HTERT RPE-1 (cell line): ENCODE results near the gene CD22.

Experiments used
- in situ Hi-C: fragments of 300-500 bp; cut with MboI; formaldehyde crosslinking; loops from 4 replicates; pipeline ENCODE4 v1.14.3; 2020; ENCODE audit warnings: low sequenced_read_pairs

Gene CD22

DNA sequence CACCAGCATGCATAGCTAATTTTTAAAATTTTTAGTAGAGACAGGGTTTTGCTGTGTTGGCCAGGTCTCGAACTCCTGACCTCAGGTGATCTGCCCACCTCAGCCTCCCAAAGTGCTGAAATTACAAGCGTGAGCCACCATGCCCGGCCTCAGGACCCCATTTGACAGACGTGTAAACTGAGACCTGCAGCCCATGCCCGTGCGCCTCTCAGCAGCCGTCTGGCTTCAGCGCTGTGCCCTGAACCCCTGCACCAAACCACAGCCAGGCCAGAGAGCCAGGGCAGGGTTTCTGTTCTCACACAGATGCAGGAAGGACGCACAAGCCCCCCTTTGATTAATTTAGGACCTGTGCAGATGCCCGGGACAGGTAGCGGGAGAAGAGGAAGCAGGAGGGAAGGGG is 11.4 kb downstream of the CD22 start:
- in situ Hi-C loops: no loop called here

DNA sequence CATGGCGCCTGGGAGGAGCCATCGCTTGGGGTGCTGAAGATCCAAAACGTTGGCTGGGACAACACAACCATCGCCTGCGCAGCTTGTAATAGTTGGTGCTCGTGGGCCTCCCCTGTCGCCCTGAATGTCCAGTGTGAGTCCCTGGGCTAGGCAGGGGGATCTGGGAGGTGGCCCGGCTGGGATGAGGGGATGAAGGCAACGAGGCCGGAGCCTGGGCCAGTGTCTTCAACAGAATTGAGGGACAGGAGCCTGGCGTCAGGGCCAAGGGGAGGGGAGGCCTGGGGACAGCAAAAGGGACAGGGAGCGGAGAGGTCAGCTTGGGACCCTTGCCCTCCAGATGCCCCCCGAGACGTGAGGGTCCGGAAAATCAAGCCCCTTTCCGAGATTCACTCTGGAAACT is 12.0 kb downstream of the CD22 start:
- in situ Hi-C loops: no loop called here

DNA sequence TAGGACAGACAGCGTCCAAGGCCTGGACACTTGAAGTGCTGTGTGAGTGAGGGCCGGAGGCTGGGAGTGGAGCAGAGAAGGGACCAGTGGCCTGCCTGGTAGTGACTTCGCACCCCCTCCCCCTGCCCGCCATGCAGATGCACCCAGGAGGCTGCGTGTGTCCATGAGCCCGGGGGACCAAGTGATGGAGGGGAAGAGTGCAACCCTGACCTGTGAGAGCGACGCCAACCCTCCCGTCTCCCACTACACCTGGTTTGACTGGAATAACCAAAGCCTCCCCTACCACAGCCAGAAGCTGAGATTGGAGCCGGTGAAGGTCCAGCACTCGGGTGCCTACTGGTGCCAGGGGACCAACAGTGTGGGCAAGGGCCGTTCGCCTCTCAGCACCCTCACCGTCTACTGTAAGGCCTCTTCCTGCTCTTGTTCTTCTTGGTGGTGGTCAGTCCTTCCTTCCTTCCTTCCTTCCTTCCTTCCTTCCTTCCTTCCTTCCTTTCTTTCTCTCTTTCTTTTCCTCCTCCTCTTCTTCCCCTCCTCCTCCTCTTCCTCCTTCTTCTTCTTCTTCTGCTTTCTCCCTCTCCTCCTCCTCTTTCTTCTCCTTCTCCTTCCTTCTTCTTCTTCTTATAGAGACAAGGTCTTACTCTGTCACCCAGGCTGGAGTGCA is 12.7 kb downstream of the CD22 start:
- in situ Hi-C loops: no loop called here

DNA sequence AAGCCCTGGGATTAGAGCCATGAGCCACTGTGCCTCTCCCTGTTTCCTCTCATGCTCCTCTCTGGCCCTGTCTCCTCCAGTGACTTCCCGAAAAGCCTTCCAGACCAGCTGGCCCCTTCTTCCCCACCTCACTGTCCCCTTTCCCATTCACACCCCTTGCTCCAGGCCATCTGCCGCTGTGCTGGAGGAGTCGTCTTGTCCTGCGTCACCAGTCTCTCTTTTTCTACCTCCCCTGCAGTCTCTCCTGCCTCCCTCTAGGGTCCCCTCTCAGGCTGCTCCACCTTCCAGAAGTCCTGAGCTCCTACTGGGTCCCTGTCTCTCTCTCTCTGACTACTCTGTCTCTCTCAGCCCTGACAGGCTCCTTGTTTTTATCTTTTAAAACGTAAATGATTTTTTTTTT is 13.4 kb downstream of the CD22 start:
- in situ Hi-C loops: no loop called here

DNA sequence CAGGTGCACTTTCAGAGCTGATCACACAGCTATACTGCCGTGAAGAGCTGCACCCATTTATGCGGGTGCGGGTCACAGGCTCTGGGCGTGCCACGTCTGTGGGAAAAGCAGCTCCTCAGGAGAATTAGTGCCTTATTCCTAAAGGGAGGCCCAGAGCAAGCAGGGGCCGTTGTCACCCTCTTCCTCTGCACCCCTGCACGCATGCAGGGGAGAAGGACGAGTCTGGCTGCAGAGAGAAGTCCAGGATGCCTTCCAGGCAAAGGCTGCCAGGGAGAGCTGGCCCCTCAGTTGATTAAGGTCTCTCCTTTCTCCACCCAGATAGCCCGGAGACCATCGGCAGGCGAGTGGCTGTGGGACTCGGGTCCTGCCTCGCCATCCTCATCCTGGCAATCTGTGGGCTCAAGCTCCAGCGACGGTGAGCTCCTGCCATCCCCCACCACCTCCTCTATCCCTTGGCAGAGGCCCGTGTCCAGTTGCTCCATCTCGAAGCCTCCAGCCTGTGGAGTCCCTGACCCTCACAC is 15.6 kb downstream of the CD22 start:
- in situ Hi-C loops: no loop called here

DNA sequence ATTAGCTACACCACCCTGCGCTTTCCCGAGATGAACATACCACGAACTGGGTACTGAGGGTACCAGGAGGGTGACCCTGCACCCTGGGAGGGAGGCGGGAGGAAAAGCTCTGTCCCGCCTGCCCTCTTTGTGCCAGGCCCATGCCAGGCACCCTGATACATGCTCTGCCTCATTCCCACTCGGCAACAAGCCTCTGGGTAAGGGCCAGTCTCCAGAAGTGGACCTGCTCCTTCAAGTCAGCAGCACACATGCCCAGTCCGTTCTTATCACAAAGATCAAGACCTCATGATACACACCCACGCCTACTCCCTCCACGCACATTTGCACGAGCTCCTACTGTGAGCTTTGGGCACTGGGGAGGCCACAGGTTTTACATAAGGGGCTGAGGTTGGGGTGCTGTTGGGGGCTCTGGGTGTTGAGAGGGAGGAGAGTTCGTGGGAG is 16.7 kb downstream of the CD22 start:
- in situ Hi-C loops: no loop called here

DNA sequence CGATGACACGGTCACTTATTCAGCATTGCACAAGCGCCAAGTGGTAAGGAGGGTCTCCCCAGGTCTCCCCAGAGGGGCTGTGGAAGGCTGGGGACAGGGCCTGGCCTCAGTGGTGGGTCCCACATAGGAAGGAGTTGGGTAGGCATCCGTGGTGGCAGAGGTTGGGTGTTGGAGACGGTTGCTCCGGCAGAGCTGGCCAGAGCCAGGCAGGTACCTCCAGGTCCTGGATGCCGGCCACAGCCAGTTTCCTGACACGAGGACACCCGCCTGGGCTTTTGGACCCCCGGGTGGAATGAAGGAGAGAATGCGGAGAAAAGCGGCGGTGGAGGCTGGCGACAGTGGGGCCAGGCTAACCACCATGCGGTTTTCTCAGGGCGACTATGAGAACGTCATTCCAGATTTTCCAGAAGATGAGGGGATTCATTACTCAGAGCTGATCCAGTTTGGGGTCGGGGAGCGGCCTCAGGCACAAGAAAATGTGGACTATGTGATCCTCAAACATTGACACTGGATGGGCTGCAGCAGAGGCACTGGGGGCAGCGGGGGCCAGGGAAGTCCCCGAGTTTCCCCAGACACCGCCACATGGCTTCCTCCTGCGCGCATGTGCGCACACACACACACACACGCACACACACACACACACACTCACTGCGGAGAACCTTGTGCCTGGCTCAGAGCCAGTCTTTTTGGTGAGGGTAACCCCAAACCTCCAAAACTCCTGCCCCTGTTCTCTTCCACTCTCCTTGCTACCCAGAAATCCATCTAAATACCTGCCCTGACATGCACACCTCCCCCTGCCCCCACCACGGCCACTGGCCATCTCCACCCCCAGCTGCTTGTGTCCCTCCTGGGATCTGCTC is 17.4 kb downstream of the CD22 start:
- in situ Hi-C loops: no loop called here

DNA sequence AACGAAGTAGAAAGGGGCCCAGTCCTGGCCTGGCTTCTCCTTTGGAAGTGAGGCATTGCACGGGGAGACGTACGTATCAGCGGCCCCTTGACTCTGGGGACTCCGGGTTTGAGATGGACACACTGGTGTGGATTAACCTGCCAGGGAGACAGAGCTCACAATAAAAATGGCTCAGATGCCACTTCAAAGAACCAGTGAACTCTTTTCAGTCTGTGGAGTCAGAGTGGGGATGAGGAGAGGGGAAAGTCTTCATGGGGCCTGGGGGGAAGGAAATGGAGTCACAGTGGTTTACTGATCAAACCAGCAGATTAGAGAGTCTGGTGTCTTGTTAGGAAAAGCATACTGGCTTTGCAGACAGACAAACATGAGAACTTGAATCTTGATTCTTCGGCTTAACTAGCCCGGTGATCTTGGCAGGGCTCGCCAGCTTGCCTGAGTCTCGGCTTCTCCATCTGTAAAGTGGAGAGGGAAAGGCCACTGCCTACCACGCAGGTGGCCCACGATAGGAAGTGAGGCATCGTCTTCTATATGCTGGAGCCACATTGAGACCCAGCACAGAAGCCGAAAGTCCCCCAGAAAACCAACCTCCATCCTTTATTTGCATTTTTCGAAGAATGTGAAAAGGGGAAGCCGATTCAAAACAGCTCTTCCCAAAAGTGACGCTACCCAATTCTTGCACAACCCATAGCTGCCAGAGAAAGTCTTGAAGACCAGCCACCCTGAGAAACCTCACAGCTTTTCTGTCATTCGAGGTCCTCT is 18.4 kb downstream of the CD22 start, which contains the start of gene FFAR1:
TSS of gene FFAR1 (plus strand) at position 732 of the 759 bp plus-strand sequence. CDS start 3,650 bp downstream, outside the sequence.
- in situ Hi-C loops: no loop called here

DNA sequence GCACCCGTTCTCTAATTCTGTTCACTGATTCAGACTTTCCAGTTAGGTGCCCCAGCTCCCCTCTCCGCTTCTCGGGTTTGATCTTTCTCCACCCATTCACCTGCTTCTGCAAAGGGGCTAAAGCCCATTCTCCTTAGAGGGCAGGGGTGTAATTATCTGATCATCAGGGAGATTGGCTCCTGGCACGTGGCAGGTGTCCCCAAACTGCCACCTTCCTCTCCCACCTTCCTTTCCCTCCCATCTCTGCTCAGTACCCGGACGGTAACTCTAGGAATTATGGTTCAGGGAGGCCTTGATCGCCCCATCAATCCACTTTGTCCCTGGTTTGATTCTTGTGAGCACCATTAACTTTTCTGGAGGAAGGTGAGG is 18.9 kb downstream of the CD22 start:
- in situ Hi-C loops: no loop called here

DNA sequence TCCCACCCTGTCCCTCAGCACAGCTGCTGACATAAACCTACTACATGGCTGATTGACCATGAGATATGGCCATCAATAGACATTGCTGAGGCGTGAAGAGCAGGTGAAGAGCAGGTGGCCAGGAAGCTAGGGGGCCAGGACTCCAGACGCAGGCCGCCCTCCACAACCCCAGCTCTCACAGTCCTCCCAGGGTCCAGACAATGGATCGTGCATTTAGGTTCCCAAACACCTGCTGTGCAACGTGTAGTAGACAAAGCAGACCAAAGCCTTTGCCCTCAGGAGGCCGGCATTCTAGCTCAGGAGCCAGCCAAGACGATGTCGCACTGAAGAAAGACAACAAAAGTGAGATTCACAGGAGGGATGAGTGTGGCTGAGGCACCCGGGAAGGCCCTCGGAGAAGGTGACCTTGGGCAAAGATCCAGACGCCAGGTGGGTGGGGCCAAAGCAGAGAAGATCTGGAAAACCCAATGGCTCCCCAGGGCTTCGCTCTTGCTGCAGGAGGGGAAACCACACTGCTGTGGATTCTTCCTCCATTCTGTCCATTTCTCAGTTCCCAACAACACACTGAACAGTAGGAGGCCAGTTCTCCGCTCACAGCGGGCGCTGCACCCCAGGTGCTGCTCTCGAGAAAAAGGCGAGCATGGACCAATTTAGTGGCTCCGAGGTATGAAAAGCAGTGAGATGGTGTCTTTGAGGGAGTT is 20.1 kb downstream of the CD22 start:
- in situ Hi-C loops: no loop called here

DNA sequence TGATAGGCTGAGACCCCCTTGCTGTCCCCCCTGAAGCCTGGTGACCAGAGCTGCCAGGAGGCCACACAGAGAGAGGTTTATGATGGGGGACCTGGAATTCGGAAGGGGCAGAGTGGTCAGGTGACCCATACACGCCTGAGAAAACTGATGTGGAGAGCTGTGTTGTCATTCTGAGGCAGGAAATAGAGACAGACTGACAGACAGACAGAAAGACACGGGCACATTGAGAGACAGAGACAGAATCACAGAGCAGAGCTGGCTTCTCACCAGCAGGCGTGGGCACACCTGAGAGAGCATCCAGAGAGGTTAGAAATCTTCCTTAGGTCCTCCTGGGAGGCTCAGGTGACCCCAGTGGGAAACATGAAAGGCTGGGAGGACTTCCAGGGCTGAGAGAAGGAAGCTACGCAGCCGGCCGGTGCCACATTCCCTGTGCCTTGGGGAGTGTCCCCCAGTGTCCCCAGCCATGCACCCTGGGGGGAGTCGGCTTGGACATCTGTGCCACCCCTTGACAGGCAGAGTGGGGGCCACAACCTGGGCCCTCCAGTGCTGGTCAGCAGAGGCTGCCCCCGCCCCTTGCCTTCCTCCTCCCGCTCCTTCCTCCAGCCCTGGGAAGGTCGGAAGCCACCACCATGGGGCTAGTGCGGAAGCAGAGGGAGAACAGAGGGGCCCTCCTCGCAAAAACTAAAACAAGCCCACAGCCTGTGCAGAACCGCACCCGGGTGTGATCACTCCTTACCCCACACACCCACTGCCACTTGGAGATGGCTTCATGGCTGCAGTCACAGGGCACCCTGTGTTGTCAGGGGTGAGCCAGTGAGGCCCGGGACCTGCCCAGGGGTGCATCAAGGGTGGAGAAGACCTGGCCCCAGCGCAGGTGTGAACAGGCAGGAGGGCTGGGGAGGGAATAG is 20.9 kb downstream of the CD22 start:
- in situ Hi-C loops: no loop called here

DNA sequence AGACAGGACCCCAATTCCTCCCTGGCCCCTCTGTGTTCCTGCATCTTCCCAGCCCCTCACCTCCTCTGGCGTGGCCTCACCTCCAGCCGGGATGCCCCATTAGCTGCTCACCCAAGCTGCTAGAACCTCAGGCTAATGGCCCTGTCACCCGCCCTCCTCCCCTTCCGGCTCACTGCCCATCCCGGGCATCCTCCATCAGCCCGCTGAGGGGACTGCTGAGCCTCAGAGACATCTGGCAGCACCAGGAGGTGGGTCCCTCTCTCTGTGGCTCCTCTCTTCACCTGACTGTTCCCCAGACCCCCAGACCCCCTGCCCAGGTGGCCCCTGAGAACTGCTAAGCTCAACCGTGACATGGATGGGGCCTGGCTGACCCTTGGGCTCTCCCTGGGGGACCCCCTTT is 21.6 kb downstream of the CD22 start:
- in situ Hi-C loops: no loop called here

DNA sequence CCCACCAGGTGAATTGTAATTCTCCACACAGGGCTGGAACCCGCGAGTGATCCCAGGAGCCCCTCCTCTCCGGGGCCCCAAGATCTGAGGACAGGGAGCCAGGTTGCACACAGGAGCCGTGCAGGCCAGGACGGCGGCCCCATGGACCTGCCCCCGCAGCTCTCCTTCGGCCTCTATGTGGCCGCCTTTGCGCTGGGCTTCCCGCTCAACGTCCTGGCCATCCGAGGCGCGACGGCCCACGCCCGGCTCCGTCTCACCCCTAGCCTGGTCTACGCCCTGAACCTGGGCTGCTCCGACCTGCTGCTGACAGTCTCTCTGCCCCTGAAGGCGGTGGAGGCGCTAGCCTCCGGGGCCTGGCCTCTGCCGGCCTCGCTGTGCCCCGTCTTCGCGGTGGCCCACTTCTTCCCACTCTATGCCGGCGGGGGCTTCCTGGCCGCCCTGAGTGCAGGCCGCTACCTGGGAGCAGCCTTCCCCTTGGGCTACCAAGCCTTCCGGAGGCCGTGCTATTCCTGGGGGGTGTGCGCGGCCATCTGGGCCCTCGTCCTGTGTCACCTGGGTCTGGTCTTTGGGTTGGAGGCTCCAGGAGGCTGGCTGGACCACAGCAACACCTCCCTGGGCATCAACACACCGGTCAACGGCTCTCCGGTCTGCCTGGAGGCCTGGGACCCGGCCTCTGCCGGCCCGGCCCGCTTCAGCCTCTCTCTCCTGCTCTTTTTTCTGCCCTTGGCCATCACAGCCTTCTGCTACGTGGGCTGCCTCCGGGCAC is 22.6 kb downstream of the CD22 start:
- in situ Hi-C loops: no loop called here

DNA sequence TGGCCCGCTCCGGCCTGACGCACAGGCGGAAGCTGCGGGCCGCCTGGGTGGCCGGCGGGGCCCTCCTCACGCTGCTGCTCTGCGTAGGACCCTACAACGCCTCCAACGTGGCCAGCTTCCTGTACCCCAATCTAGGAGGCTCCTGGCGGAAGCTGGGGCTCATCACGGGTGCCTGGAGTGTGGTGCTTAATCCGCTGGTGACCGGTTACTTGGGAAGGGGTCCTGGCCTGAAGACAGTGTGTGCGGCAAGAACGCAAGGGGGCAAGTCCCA is 23.1 kb downstream of the CD22 start:
- in situ Hi-C loops: no loop called here

DNA sequence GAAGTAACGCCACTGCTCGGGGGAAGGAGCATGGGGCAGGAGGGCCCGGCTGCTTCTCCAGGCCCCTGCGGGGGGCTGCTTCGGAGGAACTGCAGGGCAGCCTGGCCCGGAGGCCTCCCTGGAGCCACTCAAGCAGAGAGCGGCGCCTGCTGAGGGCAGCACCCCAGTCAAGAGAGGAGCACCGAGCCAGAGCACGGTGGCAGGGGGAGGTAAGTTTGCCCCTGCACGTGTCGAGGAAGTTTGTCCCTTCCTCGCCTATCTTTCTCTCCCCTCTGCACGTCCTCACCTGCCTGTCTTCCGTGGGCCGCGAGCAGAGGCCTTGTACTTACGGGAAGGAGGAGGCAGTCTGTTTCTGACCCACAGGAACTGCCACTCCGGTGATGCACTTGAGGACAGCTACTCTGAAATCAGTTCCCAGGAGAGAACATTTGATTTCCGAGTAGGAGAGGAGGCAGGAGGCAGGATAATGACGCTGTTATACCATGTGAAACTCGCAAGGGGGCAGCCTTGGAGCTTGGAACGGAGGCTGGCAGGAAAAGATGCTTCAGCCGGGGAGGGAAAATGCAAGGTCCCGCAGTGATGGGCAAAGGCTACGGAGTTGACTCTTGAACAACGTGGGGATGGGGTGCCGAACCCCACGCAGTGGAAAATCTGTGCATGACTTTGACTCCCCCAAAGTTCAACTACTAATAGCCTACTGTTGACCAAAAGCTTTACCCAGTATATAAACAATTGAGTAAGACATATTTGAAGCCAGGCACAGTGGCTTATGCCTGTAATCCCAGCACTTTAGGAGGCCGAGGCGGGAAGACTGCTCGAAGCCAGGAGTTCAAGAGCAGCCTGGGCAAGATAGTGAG is 23.7 kb downstream of the CD22 start:
- in situ Hi-C loops: no loop called here

DNA sequence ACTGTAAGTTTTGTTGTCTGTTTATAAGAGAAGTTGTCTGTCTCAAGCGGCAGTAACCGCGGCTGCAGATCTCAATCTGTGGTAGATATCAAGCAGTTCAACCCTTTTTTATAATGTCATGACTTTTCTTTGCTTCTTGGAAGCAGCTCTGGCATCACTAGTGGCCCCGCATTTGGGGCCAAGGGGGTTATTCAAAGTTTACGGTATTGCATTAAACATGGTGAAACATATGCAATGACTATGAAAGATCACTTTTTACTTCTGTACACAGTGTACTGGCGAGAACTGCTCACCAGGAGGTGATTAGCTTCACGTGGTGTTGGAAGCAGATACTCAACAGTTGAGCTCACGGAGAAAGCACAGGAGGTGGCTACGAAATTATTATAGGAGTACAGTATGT is 24.6 kb downstream of the CD22 start:
- in situ Hi-C loops: no loop called here

DNA sequence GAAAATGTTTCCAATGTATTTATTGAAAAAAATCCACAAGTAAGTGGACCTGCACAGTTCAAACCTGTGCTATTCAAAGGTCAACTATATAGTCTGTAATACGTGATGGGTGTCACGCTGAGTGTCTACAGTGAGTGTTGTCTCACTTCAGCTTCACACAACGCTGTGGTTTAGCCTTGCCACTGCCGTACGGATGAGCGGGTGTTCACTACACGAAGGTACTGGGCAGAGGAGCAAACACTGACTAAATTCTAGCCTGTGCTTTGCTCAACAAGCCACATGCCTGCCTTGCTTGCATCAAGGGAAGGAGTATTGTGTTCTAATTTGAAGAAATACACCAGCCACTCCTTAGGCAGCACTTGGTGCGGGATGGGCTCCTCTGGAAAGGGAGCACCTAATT is 25.9 kb downstream of the CD22 start:
- in situ Hi-C loops: no loop called here

DNA sequence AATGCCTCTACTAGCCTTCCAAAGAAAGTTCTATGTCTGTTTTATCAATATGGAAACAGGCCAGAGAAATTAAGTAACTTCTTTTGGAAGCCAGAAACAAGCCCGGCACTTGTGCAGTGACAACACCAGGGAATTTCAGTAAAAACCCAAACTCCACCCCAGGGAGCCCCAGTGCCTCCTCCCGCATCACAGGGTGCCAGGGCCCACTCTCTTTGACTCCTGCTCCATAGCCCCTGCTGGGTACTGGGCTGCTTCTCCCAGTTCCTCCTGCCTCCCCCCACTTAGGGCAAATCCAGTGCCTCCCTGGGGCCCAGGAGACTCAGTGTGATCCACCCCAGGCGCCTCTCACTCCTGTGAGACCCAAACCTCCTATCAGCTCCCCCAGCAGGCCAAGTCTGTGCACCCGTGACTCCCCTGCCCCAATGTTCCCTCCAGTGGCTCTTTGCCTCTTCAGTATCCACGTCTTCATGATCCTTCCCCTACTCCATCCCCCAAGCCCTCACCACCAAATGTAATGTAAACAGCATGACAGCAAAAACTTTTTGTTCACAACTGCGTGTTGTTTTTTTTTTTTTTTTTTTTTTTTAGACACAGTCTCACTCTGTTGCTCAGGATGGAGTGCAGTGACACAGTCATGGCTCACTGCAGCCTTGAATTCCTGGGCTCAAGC is 26.9 kb downstream of the CD22 start:
- in situ Hi-C loops: no loop called here
